HepG2 (cell line): Measurements from ENCODE around the gene SEMG1. TPM values are rescaled to one million over a fixed set of nuclear protein-coding genes. Genes with fewer than 3 reads are reported as not detected.

Experiments
- ATAC-seq: fragments of 200-7000 bp; cut with Tn5 transposase; 3 replicates; pipeline ENCODE4 v1.9.1; 2020; ENCODE audit warnings: mild to moderate bottlenecking, moderate library complexity
- BruUV-seq: library from RNA; stranded (reverse); fragments of 400-500 nt; replicated peaks from 2 replicates; lab custom pipeline; 2021; lab: Mats Ljungman, UMichigan
- CTCF ChIA-PET: fragments of 300-600 bp; formaldehyde crosslinking; extraction: SDS; loops from one replicate; lab custom pipeline; 2021; ENCODE audit warnings: low total read pairs, inconsistent platforms, low intra/inter-chr PET ratio; lab: Yijun Ruan, JAX
- POLR2A ChIA-PET: fragments of 350-600 bp; sonication (Branson Sonifier 250); formaldehyde crosslinking; loops from one replicate; lab custom pipeline; 2020; ENCODE audit warnings: antibody characterized with exemption, inconsistent platforms; lab: Yijun Ruan, JAX
- DNase-seq: peaks from one replicate; pipeline ENCODE4 v3.0.0-alpha.2; 2015; ENCODE audit warnings: low spot score
- FAIRE-seq: peaks from 3 replicates; lab custom pipeline; 2011; peaks lifted over from hg19 to GRCh38; lab: Jason Lieb, UNC
- H2AFZ ChIP-seq: one replicate; pipeline ENCODE4 v1.6.1; 2011; ENCODE audit warnings: low read length, inconsistent platforms
- H3K27ac ChIP-seq: fragments of 300-600 bp; 3 replicates; pipeline ENCODE4 v1.8.0; 2011; ENCODE audit warnings: mixed run types, mild to moderate bottlenecking, mixed read lengths, low read length, inconsistent platforms; ENCODE audit not compliant: insufficient read depth; ENCODE audit errors: extremely low read length
- H3K27me3 ChIP-seq, 2 experiments: fragments of 200-600 bp in 1 of 2; 2 replicates in 1 of 2; 3 replicates in 1 of 2; pipeline versions ENCODE4 v1.6.0 to v1.8.0; 2011; ENCODE audit warnings: low read length in 2 of 2, mild to moderate bottlenecking in 2 of 2, moderate library complexity in 2 of 2, inconsistent platforms in 1 of 2; ENCODE audit not compliant: insufficient read depth in 2 of 2, control insufficient read depth in 1 of 2
- H3K36me3 ChIP-seq, 2 experiments: fragments of 200-600 bp in 1 of 2; replicated peaks in 1 of 2; 2 replicates in 1 of 2; 3 replicates in 1 of 2; pipeline versions ENCODE4 v1.5.1 to v1.8.0; 2011; ENCODE audit warnings: low read length in 2 of 2, inconsistent platforms in 1 of 2; ENCODE audit not compliant: insufficient read depth in 2 of 2, control insufficient read depth in 1 of 2
- H3K4me1 ChIP-seq: 2 replicates; pipeline ENCODE4 v1.5.1; 2012; ENCODE audit warnings: low read length, inconsistent platforms; ENCODE audit not compliant: insufficient read depth
- H3K4me2 ChIP-seq: 2 replicates; pipeline ENCODE4 v1.6.0; 2011; ENCODE audit warnings: low read depth, low read length, inconsistent platforms
- H3K4me3 ChIP-seq, 3 experiments: fragments of 200-600 bp in 1 of 3; sonication (generic), shearing (Covaris generic) in 1 of 3; replicated peaks in 1 of 3; 2 replicates each; pipeline ENCODE4 v1.5.1; 2011 to 2016; ENCODE audit warnings: low read length in 3 of 3, inconsistent platforms in 2 of 3, low read depth in 2 of 3, mild to moderate bottlenecking in 2 of 3, control low read depth in 1 of 3, mixed read lengths in 1 of 3; ENCODE audit not compliant: insufficient read depth in 1 of 3
- H3K79me2 ChIP-seq: one replicate; pipeline ENCODE4 v1.6.1; 2011; ENCODE audit warnings: low read length, inconsistent platforms; ENCODE audit not compliant: insufficient read depth
- H3K9ac ChIP-seq: 2 replicates; pipeline ENCODE4 v1.6.0; 2011; ENCODE audit warnings: mild to moderate bottlenecking, low read depth, low read length, inconsistent platforms; ENCODE audit not compliant: insufficient read depth
- H3K9me3 ChIP-seq: 2 replicates; pipeline ENCODE4 v1.5.1; 2012; ENCODE audit warnings: mild to moderate bottlenecking, low read length
- H4K20me1 ChIP-seq: 2 replicates; pipeline ENCODE4 v1.6.0; 2011; ENCODE audit warnings: inconsistent platforms, mild to moderate bottlenecking, low read length, moderate library complexity; ENCODE audit not compliant: insufficient read depth
- ATF3 ChIP-seq: sonication (generic); formaldehyde crosslinking; IDR thresholded peaks from 2 replicates; pipeline ENCODE4 v1.4.0; 2020; ENCODE audit warnings: missing genetic modification reagents
- GPN1 ChIP-seq: sonication (generic); formaldehyde crosslinking; IDR thresholded peaks from 2 replicates; pipeline ENCODE4 v1.5.1; 2020; ENCODE audit warnings: missing genetic modification reagents, borderline replicate concordance
- ONECUT2 ChIP-seq: sonication (generic); formaldehyde crosslinking; IDR thresholded peaks from 2 replicates; pipeline ENCODE4 v1.4.0; 2020; ENCODE audit warnings: missing genetic modification reagents
- PAWR ChIP-seq: sonication (generic); formaldehyde crosslinking; IDR thresholded peaks from 2 replicates; pipeline ENCODE4 v1.4.0; 2020; ENCODE audit warnings: missing genetic modification reagents, mild to moderate bottlenecking, borderline replicate concordance
- POLR2AphosphoS2 ChIP-seq: IDR thresholded peaks from 2 replicates; pipeline ENCODE4 v1.6.1; 2011; ENCODE audit warnings: low read depth, low read length, improper control_type of control experiment
- RAD21 ChIP-seq: fragments of 450-650 bp; formaldehyde crosslinking; IDR thresholded peaks from 2 replicates; pipeline ENCODE4 v1.5.0; 2020; ENCODE audit warnings: mild to moderate bottlenecking
- SALL2 ChIP-seq: sonication (generic); formaldehyde crosslinking; IDR thresholded peaks from 2 replicates; pipeline ENCODE4 v1.8.1; 2023; ENCODE audit warnings: mild to moderate bottlenecking, missing genetic modification reagents, inconsistent platforms
- TAF1 ChIP-seq: sonication (generic); formaldehyde crosslinking; IDR thresholded peaks from 2 replicates; pipeline ENCODE4 v1.4.0; 2020; ENCODE audit warnings: missing genetic modification reagents
- TBL1XR1 ChIP-seq: fragments of 150-350 bp; IDR thresholded peaks from 2 replicates; pipeline ENCODE4 v1.6.1; 2014; ENCODE audit warnings: borderline replicate concordance, low read length; ENCODE audit not compliant: partially characterized antibody
- ZNF451 ChIP-seq: sonication (generic); formaldehyde crosslinking; IDR thresholded peaks from 2 replicates; pipeline ENCODE4 v1.5.0; 2020; ENCODE audit warnings: mild to moderate bottlenecking, missing genetic modification reagents
- ZNF737 ChIP-seq: sonication (generic); formaldehyde crosslinking; IDR thresholded peaks from 2 replicates; pipeline ENCODE4 v1.5.0; 2020; ENCODE audit warnings: missing genetic modification reagents, mild to moderate bottlenecking, borderline replicate concordance
- WGBS: methylation state at CpG from one replicate; pipeline ENCODE4 v1.1.6; 2017; ENCODE audit warnings: low lambda C conversion rate; 5-methylcytosine and 5-hydroxymethylcytosine counted together
- in situ Hi-C: cut with HindIII; loops from 2 replicates; pipeline ENCODE4 v1.10.0; 2017; ENCODE audit warnings: low pct_unique_long_range_greater_than_20kb; ENCODE audit not compliant: extremely low pct_ligation_motif_present
- intact Hi-C: fragments of 100-400 bp; cut with micrococcal nuclease; formaldehyde crosslinking; loops from one replicate; pipeline ENCODE4 v1.10.0; 2022; ENCODE audit not compliant: unreplicated experiment
- polyA plus RNA-seq, 8 experiments: library from polyadenylated mRNA; depleted of rRNA in 3 of 8; stranded (reverse) in 7 of 8; unstranded in 1 of 8; fragments of >200 nt; fragmentation: Illumina TruSeq in 4 of 8; extraction: Trizol in 4 of 8; gene quantifications; 2 replicates each; pipeline versions ENCODE4 v1.2.1 to v1.2.3, GENCODE V29; 2011 to 2016; ENCODE audit warnings: low read depth in 4 of 8, missing spikeins in 1 of 8, mixed read lengths in 1 of 8; ENCODE audit not compliant: insufficient read depth in 1 of 8
- total RNA-seq, 5 experiments: library from RNA; depleted of rRNA; stranded (reverse); fragments of >200 nt; fragmentation: Illumina TruSeq; extraction: Trizol; gene quantifications; 2 replicates each; pipeline ENCODE4 v1.2.3, GENCODE V29; 2016; ENCODE audit warnings: low read depth in 1 of 5
- TF ChIP-seq, protein P1 (sequence below): IDR thresholded peaks from 2 replicates; pipeline ENCODE4 v1.6.1; 2016; ENCODE audit warnings: low read depth, control low read depth
- TF ChIP-seq, protein P2 (sequence below): sonication (generic); formaldehyde crosslinking; conservative IDR thresholded peaks from 2 replicates; pipeline ENCODE4 v1.8.1; 2023; ENCODE audit warnings: missing genetic modification reagents

Gene SEMG1
- total and polyA plus RNA-seq, 2 of the 13 experiments (the other 11 are each of a cell fraction or from before 2014, with no cell fraction given), result not detected

DNA sequence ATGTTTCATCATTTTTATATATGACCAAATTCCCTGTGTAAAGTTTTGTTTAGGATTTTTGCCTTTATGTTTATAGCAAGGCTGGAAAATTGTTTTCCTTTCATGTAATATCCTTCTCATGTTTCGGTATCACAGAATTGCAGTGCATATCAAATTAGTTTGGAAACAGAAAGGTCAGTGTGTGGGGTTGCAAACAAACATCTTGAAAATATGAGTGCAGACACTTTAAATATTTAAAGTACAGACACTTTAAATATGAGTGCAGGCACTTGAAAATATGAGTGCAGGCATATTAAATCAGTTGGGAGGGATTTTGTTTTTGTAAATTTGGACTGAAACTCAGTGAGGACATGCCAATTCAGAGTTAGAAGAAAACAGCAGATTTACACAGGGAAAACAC lies 41.0 kb downstream of the SEMG1 start:
- BruUV-seq, result no TSS peak
- Histone ChIP-seq H3K4me3 (no peak overlapping the region), H3K9me3 (no peaks in the 10 kb centered on the region), H2AFZ (no peak overlapping the region), H4K20me1 (no peaks in the 10 kb centered on the region), H3K27ac (no peak overlapping the region), H3K4me2 (no peak overlapping the region), H3K9ac (no peak overlapping the region), H3K36me3 (no peaks in the 10 kb centered on the region), H3K4me1 (no peaks in the 10 kb centered on the region), H3K27me3 (peaks cover 0 to 19% of the 10 kb centered on the region in 2 experiments; a peak in 2 of 5 replicates), H3K79me2 (no peaks in the 10 kb centered on the region)
- TF ChIP-seq, protein P1, sequence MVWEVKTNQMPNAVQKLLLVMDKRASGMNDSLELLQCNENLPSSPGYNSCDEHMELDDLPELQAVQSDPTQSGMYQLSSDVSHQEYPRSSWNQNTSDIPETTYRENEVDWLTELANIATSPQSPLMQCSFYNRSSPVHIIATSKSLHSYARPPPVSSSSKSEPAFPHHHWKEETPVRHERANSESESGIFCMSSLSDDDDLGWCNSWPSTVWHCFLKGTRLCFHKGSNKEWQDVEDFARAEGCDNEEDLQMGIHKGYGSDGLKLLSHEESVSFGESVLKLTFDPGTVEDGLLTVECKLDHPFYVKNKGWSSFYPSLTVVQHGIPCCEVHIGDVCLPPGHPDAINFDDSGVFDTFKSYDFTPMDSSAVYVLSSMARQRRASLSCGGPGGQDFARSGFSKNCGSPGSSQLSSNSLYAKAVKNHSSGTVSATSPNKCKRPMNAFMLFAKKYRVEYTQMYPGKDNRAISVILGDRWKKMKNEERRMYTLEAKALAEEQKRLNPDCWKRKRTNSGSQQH (CRISPR knock-in tag), result no peak
- TF ChIP-seq ATF3 (CRISPR knock-in tag), result no peak
- TF ChIP-seq ONECUT2 (CRISPR knock-in tag), result no peak
- TF ChIP-seq SALL2 (CRISPR knock-in tag), result no peak
- TF ChIP-seq TBL1XR1, result no peak
- no peak for TF ChIP-seq TAF1 (CRISPR knock-in tag)
- no peak for TF ChIP-seq PAWR (CRISPR knock-in tag)
- no peak for TF ChIP-seq ZNF451 (CRISPR knock-in tag)
- no peak for TF ChIP-seq RAD21 (CRISPR knock-in tag)
- TF ChIP-seq, protein P2, sequence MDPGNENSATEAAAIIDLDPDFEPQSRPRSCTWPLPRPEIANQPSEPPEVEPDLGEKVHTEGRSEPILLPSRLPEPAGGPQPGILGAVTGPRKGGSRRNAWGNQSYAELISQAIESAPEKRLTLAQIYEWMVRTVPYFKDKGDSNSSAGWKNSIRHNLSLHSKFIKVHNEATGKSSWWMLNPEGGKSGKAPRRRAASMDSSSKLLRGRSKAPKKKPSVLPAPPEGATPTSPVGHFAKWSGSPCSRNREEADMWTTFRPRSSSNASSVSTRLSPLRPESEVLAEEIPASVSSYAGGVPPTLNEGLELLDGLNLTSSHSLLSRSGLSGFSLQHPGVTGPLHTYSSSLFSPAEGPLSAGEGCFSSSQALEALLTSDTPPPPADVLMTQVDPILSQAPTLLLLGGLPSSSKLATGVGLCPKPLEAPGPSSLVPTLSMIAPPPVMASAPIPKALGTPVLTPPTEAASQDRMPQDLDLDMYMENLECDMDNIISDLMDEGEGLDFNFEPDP (CRISPR knock-in tag), result no peak
- no peak for TF ChIP-seq POLR2AphosphoS2
- TF ChIP-seq GPN1 (CRISPR knock-in tag), result no peak
- TF ChIP-seq ZNF737 (CRISPR knock-in tag), result no peak
- WGBS, result 1% methylated on average over 1 of the region's 1 CpG
- in situ Hi-C loops, result no loop called here
- ChIA-PET POLR2A (no interaction called here), CTCF (no interaction called here)
- DNase-seq (no peak), ATAC-seq (no peak), FAIRE-seq (no peak)
- intact Hi-C loops, result no loop called here
